GM21786 (cell line): ENCODE measurements around the gene CACNA2D3.

Source experiments
- ATAC-seq: cut with Tn5 transposase; IDR thresholded peaks from one replicate; pipeline ENCODE4 v1.9.1; 2021; ENCODE audit not compliant: unreplicated experiment

Gene CACNA2D3

DNA sequence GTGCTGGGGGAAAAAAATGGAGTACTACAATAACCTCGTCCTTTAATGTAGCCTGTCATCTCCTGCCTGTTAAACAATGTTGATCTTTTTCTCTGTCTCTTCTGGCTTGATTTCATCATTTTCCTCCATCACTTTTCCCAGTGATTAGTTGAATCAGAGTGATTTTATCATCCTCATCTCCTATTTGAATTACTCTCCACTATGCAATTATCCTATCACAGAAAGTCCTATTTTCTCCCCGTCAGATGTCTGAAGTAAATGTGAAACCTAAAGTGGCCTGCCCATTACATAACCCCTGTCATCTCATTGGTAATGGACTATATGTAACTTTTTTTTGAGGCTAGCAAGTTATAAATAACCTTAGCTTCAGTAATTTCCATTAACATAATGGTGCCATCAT, 201.8 kb downstream of the CACNA2D3 start:
- no peak for ATAC-seq

- no peak for ATAC-seq
Measured at GRCh38 chr3:54326951-54327350, 204.6 kb downstream of the CACNA2D3 start.

- no peak for ATAC-seq
Measured at GRCh38 chr3:54331341-54331740, 209.0 kb downstream of the CACNA2D3 start.

DNA sequence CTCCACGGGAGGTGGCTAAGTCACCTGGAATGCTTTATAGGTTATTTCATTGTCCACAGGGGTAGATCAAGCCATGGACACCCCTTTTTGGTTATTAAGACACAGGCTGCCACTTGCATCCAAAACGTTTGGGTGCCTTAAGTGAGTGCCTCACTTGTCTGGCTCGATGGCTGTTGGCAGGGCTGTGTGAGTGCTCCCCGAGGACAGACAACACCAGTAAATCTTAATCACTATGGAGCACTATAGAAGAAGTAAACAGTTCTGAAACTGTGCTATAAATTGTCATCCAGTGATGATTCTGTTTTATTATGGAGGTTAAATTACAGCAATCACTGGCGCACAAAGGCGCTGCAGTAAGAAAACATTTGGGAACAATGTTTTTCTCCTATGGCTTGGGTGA, 215.5 kb downstream of the CACNA2D3 start:
- no peak for ATAC-seq

DNA sequence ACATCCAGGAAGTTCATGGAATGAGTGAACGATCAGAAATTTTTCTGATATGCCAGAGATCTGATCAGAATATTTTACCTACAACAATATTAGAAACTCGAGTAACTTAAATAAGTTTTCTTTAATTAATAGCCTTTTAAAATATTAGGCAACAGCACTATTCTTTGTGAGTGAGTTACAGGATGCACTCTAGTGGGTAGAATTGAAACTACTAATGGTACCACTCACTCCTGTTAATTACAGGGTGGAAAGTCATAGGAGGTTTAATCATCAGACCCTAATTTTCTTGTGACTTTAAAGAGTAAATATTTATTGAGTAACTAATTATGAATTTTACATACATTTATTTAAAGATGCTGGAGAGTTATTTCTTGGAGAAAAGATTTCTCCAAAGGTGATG, 217.3 kb downstream of the CACNA2D3 start:
- no peak for ATAC-seq

DNA sequence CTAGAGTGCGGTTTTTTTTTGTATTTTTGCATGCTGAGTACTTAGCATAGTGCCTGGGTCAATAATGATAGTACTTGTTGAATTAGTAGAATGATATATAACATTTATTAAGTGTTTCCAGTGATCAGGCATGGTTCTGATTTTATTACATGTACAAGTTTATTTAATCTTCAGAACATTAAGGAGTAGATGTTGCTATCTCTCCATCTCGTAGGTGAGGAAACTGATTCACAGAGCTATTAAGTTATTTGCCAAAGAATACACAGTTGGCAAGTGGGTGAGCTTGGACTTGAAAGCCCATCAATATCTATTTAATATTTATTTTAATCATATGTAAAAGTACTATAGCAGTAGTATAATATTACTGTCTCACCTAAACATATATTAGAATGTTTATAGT, 219.5 kb downstream of the CACNA2D3 start:
- no peak for ATAC-seq

DNA sequence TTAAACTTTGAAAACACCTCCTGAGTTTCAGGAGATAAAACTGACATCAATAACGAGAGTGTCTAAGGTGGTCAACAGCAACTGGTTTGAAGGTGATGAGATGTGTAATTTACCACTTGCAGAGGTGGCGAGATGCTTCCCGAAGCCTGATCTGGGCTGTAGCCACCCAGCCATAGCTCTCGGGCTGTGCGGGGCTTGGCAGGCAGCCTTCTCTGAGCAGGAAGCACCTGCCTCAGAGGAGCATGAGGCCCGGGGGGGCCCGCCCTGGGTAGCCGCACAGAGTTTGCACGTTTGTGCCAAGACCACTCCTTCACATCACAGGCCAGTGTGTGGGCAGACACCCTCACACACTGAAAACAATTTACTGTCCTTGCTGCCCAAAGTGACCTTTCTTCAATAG, 220.3 kb downstream of the CACNA2D3 start:
- ATAC-seq, result no peak

DNA sequence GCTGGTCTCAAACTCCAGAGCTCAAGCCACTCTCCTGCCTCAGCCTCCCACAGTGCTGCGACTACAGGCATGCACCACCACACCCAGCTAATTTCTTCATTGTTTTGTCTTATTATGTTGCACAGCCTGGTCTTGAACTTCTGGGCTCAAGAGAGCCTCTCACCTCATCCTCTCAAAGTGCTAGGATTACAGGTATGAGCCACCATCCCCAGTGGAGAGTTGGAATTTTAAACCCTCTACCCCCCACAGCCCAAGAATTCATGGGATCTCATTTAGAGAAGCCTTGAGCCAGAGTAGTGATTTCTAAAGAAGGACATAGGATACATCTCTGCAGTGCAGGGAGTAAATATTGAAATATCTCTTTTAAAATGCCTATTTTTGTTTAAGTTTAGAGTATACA, 221.1 kb downstream of the CACNA2D3 start:
- ATAC-seq, result no peak

- no peak for ATAC-seq
Measured at GRCh38 chr3:54344601-54345231, 222.4 kb downstream of the CACNA2D3 start.

DNA sequence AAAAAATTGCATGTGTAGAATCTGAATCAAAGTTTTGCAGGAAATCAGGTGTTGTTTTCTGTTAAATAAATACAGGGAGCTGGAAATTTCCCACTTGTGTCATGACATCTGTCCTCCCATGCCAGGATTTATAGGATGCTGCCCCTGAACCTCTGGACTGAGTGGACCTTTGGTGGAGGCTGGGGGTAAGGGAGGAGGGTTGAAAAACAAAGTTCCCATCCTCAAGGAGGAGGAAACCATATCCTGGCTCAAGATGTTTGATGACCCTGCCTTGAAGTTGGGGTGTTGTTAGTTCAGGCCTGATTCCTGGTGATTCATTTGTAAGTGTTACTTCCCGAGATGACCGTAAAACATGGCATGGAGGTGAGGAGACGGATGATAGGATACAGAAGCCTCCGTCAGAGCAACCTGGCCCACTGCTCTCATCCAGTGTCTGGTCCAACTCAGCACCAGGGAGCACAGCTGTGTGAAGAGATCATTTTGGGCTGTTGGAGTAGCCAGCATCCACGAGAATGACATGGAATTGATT, 223.6 kb downstream of the CACNA2D3 start:
- ATAC-seq, result no peak

DNA sequence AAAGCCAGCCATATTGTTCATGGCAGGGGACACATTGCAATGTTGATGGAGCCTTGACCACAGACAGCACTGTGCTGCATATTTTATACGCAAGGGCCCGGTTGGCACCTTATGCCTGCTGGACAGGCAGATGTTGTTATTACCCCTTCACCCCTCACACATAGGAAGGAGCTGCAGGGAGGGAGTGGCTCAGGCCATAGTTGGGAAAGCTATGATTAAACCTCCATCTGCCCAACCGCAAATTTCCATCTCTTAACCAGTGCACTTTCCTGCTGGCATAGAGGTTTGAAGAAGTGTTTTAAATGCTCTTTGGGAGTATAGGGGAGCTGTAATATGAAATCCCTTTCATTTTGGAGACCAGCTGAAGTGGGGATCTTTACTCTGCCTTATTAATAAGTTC, 224.7 kb downstream of the CACNA2D3 start:
- no peak for ATAC-seq

DNA sequence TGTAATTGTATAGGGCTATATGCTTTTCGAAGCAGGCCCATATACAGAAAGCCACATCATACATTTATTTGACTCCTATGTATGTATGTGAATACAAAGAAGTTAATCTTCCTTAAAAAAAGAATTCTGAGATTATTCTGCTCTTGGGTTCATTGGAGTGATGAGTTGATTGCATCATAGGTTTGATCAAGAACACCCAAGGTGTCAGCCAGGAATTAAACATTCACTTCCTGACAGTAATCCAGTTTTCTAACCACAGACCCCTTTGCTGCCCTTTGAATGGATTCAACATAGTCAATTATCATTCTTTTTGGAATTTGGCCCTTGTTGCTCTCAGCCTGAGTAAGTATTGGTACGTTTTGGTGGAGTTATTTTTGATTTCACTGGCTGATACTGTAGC, 225.6 kb downstream of the CACNA2D3 start:
- ATAC-seq, result no peak

- no peak for ATAC-seq
Measured at GRCh38 chr3:54349231-54349652, 226.9 kb downstream of the CACNA2D3 start.

DNA sequence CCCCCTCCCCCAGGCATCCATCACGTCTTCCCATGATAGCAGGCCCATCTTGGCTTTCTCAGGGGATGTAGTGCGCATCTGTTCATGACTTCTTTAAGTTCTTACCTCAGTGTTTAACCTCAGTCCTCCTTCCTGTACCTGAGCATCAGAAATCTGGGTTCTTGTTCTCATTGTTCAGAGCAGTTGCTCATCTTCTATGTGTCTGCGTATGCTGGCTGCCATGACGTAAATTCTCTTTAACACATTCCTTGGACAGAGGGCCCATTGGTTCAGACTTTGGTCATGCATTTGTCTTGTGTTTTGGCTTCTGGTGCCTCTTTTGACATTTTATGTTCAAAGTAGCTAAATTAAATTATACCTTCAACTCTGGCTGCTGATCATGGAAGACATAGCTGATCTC, 227.3 kb downstream of the CACNA2D3 start:
- no peak for ATAC-seq

- no peak for ATAC-seq
Measured at GRCh38 chr3:54353546-54353945, 231.2 kb downstream of the CACNA2D3 start.

DNA sequence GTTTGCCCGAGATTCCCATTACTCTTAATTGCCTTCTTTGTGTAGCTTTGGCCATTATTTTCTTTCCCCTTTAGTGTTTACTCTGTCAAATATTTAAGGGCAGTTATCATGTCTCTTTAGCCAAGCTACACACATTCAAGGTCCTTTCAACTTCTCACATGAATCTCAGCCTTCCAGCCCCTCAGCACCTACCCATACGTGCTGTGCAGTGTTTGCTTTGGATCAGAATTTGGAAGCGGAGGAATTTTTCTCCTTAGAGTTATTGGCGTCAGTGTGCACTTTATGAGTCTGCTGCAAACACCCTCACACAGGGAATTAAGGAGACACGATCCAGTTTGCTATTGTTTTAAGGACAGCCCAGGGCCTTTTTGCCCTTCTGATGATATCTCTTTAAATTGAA, 231.6 kb downstream of the CACNA2D3 start:
- no peak for ATAC-seq

GRCh38 chr3:54355800-54356199, 233.4 kb downstream of the CACNA2D3 start:
- ATAC-seq, result no peak

DNA sequence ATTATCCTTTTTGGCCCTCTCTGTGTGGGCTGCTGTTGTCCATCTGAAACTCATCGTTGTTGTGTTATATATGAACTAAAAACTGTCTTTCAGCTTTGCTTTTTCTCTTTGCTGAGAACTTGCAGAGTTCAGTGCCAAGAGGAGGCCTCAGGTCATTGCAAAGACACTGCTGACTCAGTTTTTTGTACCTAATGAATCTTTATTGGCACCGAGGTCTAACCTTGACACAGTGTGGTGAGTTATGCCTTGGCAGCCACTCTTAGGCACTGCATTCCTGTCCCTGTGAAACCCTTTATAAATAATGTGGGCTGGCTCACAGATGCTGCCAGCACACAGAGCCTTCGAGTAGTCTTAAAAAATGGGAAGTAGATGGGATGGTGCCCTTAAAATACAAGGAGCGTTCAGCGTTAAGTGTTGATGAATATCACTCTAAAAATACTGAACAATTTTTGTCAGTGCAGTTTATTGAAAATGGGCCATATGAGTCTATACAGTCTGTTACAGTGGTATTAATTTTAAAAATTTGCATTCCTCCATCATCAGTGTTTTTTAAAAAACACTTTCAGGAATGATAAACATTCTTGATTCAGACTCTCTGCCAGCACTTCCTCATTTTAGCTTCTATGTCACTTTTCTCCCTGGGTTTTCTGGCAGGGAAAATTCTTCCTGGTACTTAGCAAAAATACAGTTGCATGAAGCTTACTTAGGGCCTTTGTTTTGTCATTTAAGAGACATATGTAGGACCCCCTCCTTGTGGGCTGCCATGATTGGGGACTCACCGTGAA, 234.1 kb downstream of the CACNA2D3 start:
- no peak for ATAC-seq

DNA sequence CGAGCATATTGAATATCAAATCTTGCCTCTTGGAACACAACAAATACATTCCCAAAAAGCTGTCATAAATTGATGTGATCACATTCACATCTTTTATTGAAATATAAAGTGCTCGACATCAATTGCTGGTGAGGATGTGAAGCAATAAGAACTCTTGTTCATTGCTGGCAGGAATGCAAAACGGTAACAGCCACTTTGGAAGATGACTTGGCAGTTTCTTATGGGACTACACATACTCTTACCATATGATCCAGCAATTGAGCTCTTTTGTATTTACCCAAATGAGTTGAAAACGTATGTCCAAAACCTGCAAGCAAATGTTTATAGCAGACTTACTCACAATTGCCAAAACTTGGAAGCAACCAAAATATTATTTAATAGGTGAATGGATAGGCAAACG, 234.9 kb downstream of the CACNA2D3 start:
- no peak for ATAC-seq

GRCh38 chr3:54358316-54358715, 236.0 kb downstream of the CACNA2D3 start:
- ATAC-seq, result no peak

GRCh38 chr3:54358969-54359694, 236.8 kb downstream of the CACNA2D3 start:
- no peak for ATAC-seq

- no peak for ATAC-seq
Measured at GRCh38 chr3:54360320-54360719, 238.0 kb downstream of the CACNA2D3 start.
